Measurements from ENCODE around the gene LIN37. TPM values are rescaled to one million over a fixed set of nuclear protein-coding genes. Genes with fewer than 3 reads are reported as not detected.

LIN37 gene
- total RNA-seq, 1 experiment from 2014 or later = 10.1 TPM

DNA sequence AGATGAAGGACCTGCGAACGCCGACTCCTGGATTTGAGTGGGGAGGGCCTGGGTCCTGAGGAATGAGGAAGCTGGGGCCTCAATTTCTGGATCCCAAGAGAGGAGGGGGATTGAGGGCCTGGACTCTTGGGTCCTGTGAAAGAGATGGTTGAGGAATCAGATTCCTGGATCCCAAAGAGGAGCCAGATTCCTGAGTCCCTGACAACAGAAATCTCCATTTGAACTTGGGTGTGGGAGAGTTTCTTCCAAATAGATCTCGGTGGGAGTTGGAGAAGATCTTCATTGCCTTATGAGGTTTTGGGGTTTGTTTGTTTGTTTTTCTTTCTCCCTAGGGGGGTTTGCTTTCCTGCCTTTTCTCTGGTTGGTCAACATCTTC, 2.3 kb upstream of the LIN37 start:
- Histone ChIP-seq H3K4me2 (ENCODE audit: low read length) (peak overlapping the region; percentile 99), H3K4me1 (ENCODE audit: control insufficient read depth in 1 of 2, insufficient read depth in 2 of 2, low read length in 2 of 2) (peaks cover 26 to 30% of the 10 kb centered on the region in 2 experiments), H3K9me2 (ENCODE audit: insufficient read depth) (no peaks in the 10 kb centered on the region), H2AFZ (ENCODE audit: low read depth, low read length, poor library complexity, severe bottlenecking) (no peak overlapping the region), H3K9me3 (ENCODE audit: control insufficient read depth in 1 of 2, insufficient read depth in 1 of 2, low read depth in 1 of 2, low read length in 2 of 2) (no peaks in the 10 kb centered on the region), H3K27ac (ENCODE audit: low read depth, low read length) (peak overlapping the region; percentile 78), H3K9ac (ENCODE audit: low read length) (peak overlapping the region; percentile 82), H4K20me1 (ENCODE audit: insufficient read depth) (no peaks in the 10 kb centered on the region), H3K27me3 (ENCODE audit: insufficient read depth, low read length) (no peaks in the 10 kb centered on the region), H3K4me3 (replicated peaks in 1 of 2; ENCODE audit: low read depth in 1 of 2, low read length in 2 of 2) (peak overlapping the region; percentile 93 to 99), H3K79me2 (ENCODE audit: insufficient read depth, low read length) (peaks cover 19% of the 10 kb centered on the region), H3K36me3 (ENCODE audit: control insufficient read depth in 1 of 2, insufficient read depth in 2 of 2, low read length in 2 of 2) (no peaks in the 10 kb centered on the region; a peak in 1 of 4 replicates)
- ATAC-seq = no peak
- CTCF ChIA-PET = interaction anchor here (0.9 to 2.2 kb wide), 3 partner anchors 44 to 186 kb away, joined by 3 to 6 read pairs (median 3); no protein-coding TSS in a partner anchor
- no peak for DNase-seq (ENCODE audit: low read depth, low spot score)
- BruUV-seq (replicated peaks) = no TSS peak
- POLR2A ChIA-PET = interaction anchor here (0.6 to 1.7 kb wide), 6 partner anchors 11 to 124 kb away, joined by 3 to 7 read pairs (median 4); partner anchors contain the start of gene COX6B1
- RAD21 ChIA-PET (ENCODE audit: low non-redundant PET in 1 of 2, low total read pairs in 2 of 2, uncharacterized antibody in 2 of 2, unreplicated experiment in 2 of 2) = no interaction called here
- no peak for TF ChIP-seq POLR2A (IDR thresholded peaks at IDR 0.05; ENCODE audit: borderline replicate concordance, extremely low read depth, insufficient read depth, insufficient read length)
- no peak for TF ChIP-seq ZBTB33 (IDR thresholded peaks at IDR 0.05; ENCODE audit: extremely low read depth, insufficient replicate concordance, low read length)
- intact Hi-C loops (cut with micrococcal nuclease) = no loop called here

- intact Hi-C loops (cut with micrococcal nuclease) = no loop called here
- Histone ChIP-seq H3K4me2 (ENCODE audit: low read length) (peak overlapping the region; percentile 99), H3K4me1 (ENCODE audit: control insufficient read depth in 1 of 2, insufficient read depth in 2 of 2, low read length in 2 of 2) (peaks cover 22 to 29% of the 10 kb centered on the region in 2 experiments), H2AFZ (ENCODE audit: low read depth, low read length, poor library complexity, severe bottlenecking) (no peak overlapping the region), H3K36me3 (ENCODE audit: control insufficient read depth in 1 of 2, insufficient read depth in 2 of 2, low read length in 2 of 2) (no peaks in the 10 kb centered on the region; a peak in 1 of 4 replicates), H3K9me2 (ENCODE audit: insufficient read depth) (no peaks in the 10 kb centered on the region), H3K27ac (ENCODE audit: low read depth, low read length) (peak overlapping the region; percentile 78; the same call in 1 of the 2 replicates), H3K9me3 (ENCODE audit: control insufficient read depth in 1 of 2, insufficient read depth in 1 of 2, low read depth in 1 of 2, low read length in 2 of 2) (no peaks in the 10 kb centered on the region), H3K79me2 (ENCODE audit: insufficient read depth, low read length) (peaks cover 19% of the 10 kb centered on the region), H3K4me3 (replicated peaks in 1 of 2; ENCODE audit: low read depth in 1 of 2, low read length in 2 of 2) (peak overlapping the region; percentile 93 to 99), H4K20me1 (ENCODE audit: insufficient read depth) (no peaks in the 10 kb centered on the region), H3K27me3 (ENCODE audit: insufficient read depth, low read length) (no peaks in the 10 kb centered on the region), H3K9ac (ENCODE audit: low read length) (peak overlapping the region; percentile 82)
- ChIA-PET POLR2A (no interaction called here), CTCF (no interaction called here), RAD21 (ENCODE audit: low non-redundant PET in 1 of 2, low total read pairs in 2 of 2, uncharacterized antibody in 2 of 2, unreplicated experiment in 2 of 2) (no interaction called here)
- ATAC-seq (no peak), DNase-seq (ENCODE audit: low read depth, low spot score) (no peak)
- no TSS peak for BruUV-seq (replicated peaks)
- no peak for TF ChIP-seq SIN3A (IDR thresholded peaks at IDR 0.05; ENCODE audit: low read depth)
- no peak for TF ChIP-seq POLR2A (IDR thresholded peaks at IDR 0.05; ENCODE audit: borderline replicate concordance, extremely low read depth, insufficient read depth, insufficient read length)
- TF ChIP-seq MAX (IDR thresholded peaks at IDR 0.05) = no peak
- TF ChIP-seq TCF7L2 (IDR thresholded peaks at IDR 0.05; ENCODE audit: borderline replicate concordance, extremely low read depth, insufficient read depth, insufficient read length) = no peak
Measured at GRCh38 chr19:35746531-35746930, 1.8 kb upstream of the LIN37 start.

All from HCT116 (cell line).